HEK293 (cell line): ENCODE results near the gene LPP.

Source experiments
- CTCF ChIA-PET: fragments of 350-600 bp; formaldehyde crosslinking; extraction: SDS; loops from one replicate; lab custom pipeline; 2021; ENCODE audit warnings: antibody characterized with exemption; lab: Yijun Ruan, JAX
- POLR2A ChIA-PET: fragments of 300-600 bp; formaldehyde crosslinking; extraction: SDS; loops from one replicate; lab custom pipeline; 2020; ENCODE audit warnings: antibody characterized with exemption, inconsistent platforms; lab: Yijun Ruan, JAX
- H3K27ac ChIP-seq: fragments of 200-500 bp; sonication (Bioruptor generic); 2 replicates; pipeline ENCODE4 v1.5.1; 2014; ENCODE audit warnings: low read depth, low read length, control low read depth, inconsistent platforms; ENCODE audit errors: extremely low read depth
- H3K36me3 ChIP-seq, 2 experiments: fragments of 200-500 bp in 1 of 2; sonication (Bioruptor generic) in 1 of 2; 1 replicate in 1 of 2; 2 replicates in 1 of 2; pipeline ENCODE4 v1.5.1; 2014 to 2017; ENCODE audit warnings: inconsistent platforms in 2 of 2, low read length in 2 of 2; ENCODE audit not compliant: control insufficient read depth in 2 of 2, insufficient read depth in 1 of 2
- H3K4me1 ChIP-seq: fragments of 200-500 bp; sonication (Bioruptor generic); 2 replicates; pipeline ENCODE4 v1.5.1; 2014; ENCODE audit warnings: mild to moderate bottlenecking, low read length, inconsistent platforms; ENCODE audit not compliant: control insufficient read depth, insufficient read depth
- H3K4me3 ChIP-seq: 2 replicates; pipeline ENCODE4 v1.5.1; 2011; ENCODE audit warnings: low read depth, mild to moderate bottlenecking, control low read depth, low read length, moderate library complexity
- H3K9me3 ChIP-seq: fragments of 200-500 bp; sonication (Bioruptor generic); 2 replicates; pipeline ENCODE4 v1.5.1; 2014; ENCODE audit warnings: low read depth, low read length, inconsistent platforms; ENCODE audit not compliant: control insufficient read depth, insufficient read depth
- BCL11B ChIP-seq: fragments of 450-650 bp; formaldehyde crosslinking; IDR thresholded peaks from 2 replicates; pipeline ENCODE4 v1.5.1; 2016; ENCODE audit warnings: low read depth, missing biosample characterization, missing genetic modification characterization
- HOXC10 ChIP-seq: sonication (generic); formaldehyde crosslinking; IDR thresholded peaks from 2 replicates; pipeline ENCODE4 v1.8.1; 2023; ENCODE audit warnings: mild to moderate bottlenecking, missing genetic modification reagents
- HOXD13 ChIP-seq: sonication (generic); formaldehyde crosslinking; IDR thresholded peaks from 2 replicates; pipeline ENCODE4 v1.8.0; 2022; ENCODE audit warnings: missing genetic modification reagents, borderline replicate concordance
- YY2 ChIP-seq: fragments of 450-650 bp; formaldehyde crosslinking; IDR thresholded peaks from 2 replicates; pipeline ENCODE4 v1.5.1; 2016; ENCODE audit warnings: missing biosample characterization, missing genetic modification characterization
- ZBTB1 ChIP-seq: fragments of 450-650 bp; formaldehyde crosslinking; IDR thresholded peaks from 2 replicates; pipeline ENCODE4 v1.5.1; 2016; ENCODE audit warnings: missing biosample characterization, missing genetic modification characterization
- ZBTB17 ChIP-seq: fragments of 450-650 bp; formaldehyde crosslinking; IDR thresholded peaks from 2 replicates; pipeline ENCODE4 v1.5.1; 2016; ENCODE audit warnings: missing biosample characterization, missing genetic modification characterization
- ZFP3 ChIP-seq: fragments of 450-650 bp; formaldehyde crosslinking; IDR thresholded peaks from 2 replicates; pipeline ENCODE4 v1.5.1; 2016; ENCODE audit warnings: low read depth, missing biosample characterization, missing genetic modification characterization
- ZFP37 ChIP-seq: fragments of 450-650 bp; formaldehyde crosslinking; IDR thresholded peaks from 2 replicates; pipeline ENCODE4 v1.5.1; 2016; ENCODE audit warnings: missing biosample characterization, missing genetic modification characterization
- ZIC2 ChIP-seq: fragments of 450-650 bp; formaldehyde crosslinking; IDR thresholded peaks from 2 replicates; pipeline ENCODE4 v1.5.1; 2016; ENCODE audit warnings: missing biosample characterization, missing genetic modification characterization
- ZNF112 ChIP-seq: fragments of 450-650 bp; formaldehyde crosslinking; IDR thresholded peaks from 2 replicates; pipeline ENCODE4 v1.5.0; 2017; ENCODE audit warnings: missing biosample characterization, missing genetic modification characterization
- ZNF174 ChIP-seq: fragments of 450-650 bp; formaldehyde crosslinking; IDR thresholded peaks from 2 replicates; pipeline ENCODE4 v1.5.0; 2017; ENCODE audit warnings: missing biosample characterization, mild to moderate bottlenecking, missing genetic modification characterization
- ZNF175 ChIP-seq: fragments of 450-650 bp; formaldehyde crosslinking; IDR thresholded peaks from 2 replicates; pipeline ENCODE4 v1.5.1; 2016; ENCODE audit warnings: missing biosample characterization, missing genetic modification characterization
- ZNF184 ChIP-seq: fragments of 450-650 bp; IDR thresholded peaks from 2 replicates; pipeline ENCODE4 v1.5.1; 2018; ENCODE audit warnings: missing biosample characterization, mild to moderate bottlenecking, missing genetic modification characterization
- ZNF24 ChIP-seq: fragments of 450-650 bp; formaldehyde crosslinking; IDR thresholded peaks from 2 replicates; pipeline ENCODE4 v1.5.1; 2016; ENCODE audit warnings: missing biosample characterization, missing genetic modification characterization
- ZNF248 ChIP-seq: fragments of 450-650 bp; formaldehyde crosslinking; IDR thresholded peaks from 2 replicates; pipeline ENCODE4 v1.5.1; 2017; ENCODE audit warnings: missing biosample characterization, missing genetic modification characterization
- ZNF292 ChIP-seq: fragments of 450-650 bp; formaldehyde crosslinking; IDR thresholded peaks from 2 replicates; pipeline ENCODE4 v1.5.1; 2016; ENCODE audit warnings: low read depth, missing biosample characterization, missing genetic modification characterization, borderline replicate concordance
- ZNF335 ChIP-seq: fragments of 450-650 bp; formaldehyde crosslinking; conservative IDR thresholded peaks from 2 replicates; pipeline ENCODE4 v1.5.1; 2016; ENCODE audit warnings: missing biosample characterization, missing genetic modification characterization
- ZNF362 ChIP-seq: fragments of 450-650 bp; formaldehyde crosslinking; IDR thresholded peaks from 2 replicates; pipeline ENCODE4 v1.5.1; 2016; ENCODE audit warnings: missing biosample characterization, missing genetic modification characterization
- ZNF37A ChIP-seq: fragments of 450-650 bp; IDR thresholded peaks from 2 replicates; pipeline ENCODE4 v1.5.1; 2018; ENCODE audit warnings: missing biosample characterization, missing genetic modification characterization
- ZNF391 ChIP-seq: fragments of 450-650 bp; formaldehyde crosslinking; IDR thresholded peaks from 2 replicates; pipeline ENCODE4 v1.5.1; 2016; ENCODE audit warnings: low read depth, missing biosample characterization, missing genetic modification characterization, borderline replicate concordance
- ZNF449 ChIP-seq: fragments of 450-650 bp; formaldehyde crosslinking; IDR thresholded peaks from 2 replicates; pipeline ENCODE4 v1.5.1; 2017; ENCODE audit warnings: missing biosample characterization, mild to moderate bottlenecking, missing genetic modification characterization, moderate library complexity
- ZNF473 ChIP-seq: fragments of 450-650 bp; formaldehyde crosslinking; IDR thresholded peaks from 2 replicates; pipeline ENCODE4 v1.5.1; 2017; ENCODE audit warnings: missing biosample characterization, missing genetic modification characterization
- ZNF48 ChIP-seq: fragments of 450-650 bp; formaldehyde crosslinking; IDR thresholded peaks from 2 replicates; pipeline ENCODE4 v1.5.1; 2016; ENCODE audit warnings: missing biosample characterization, missing genetic modification characterization
- ZNF501 ChIP-seq: fragments of 450-650 bp; formaldehyde crosslinking; IDR thresholded peaks from 2 replicates; pipeline ENCODE4 v1.5.1; 2016; ENCODE audit warnings: missing biosample characterization, missing genetic modification characterization
- ZNF544 ChIP-seq: fragments of 450-650 bp; formaldehyde crosslinking; IDR thresholded peaks from 2 replicates; pipeline ENCODE4 v1.5.0; 2017; ENCODE audit warnings: missing biosample characterization, missing genetic modification characterization
- ZNF558 ChIP-seq: fragments of 450-650 bp; formaldehyde crosslinking; IDR thresholded peaks from 2 replicates; pipeline ENCODE4 v1.5.1; 2016; ENCODE audit warnings: missing biosample characterization, missing genetic modification characterization
- ZNF624 ChIP-seq: fragments of 450-650 bp; formaldehyde crosslinking; IDR thresholded peaks from 2 replicates; pipeline ENCODE4 v1.5.1; 2017; ENCODE audit warnings: missing biosample characterization, missing genetic modification characterization
- ZNF629 ChIP-seq: fragments of 450-650 bp; formaldehyde crosslinking; IDR thresholded peaks from 2 replicates; pipeline ENCODE4 v1.5.1; 2017; ENCODE audit warnings: missing biosample characterization, missing genetic modification characterization
- ZNF654 ChIP-seq: fragments of 450-650 bp; formaldehyde crosslinking; IDR thresholded peaks from 2 replicates; pipeline ENCODE4 v1.5.1; 2016; ENCODE audit warnings: low read depth, missing biosample characterization, missing genetic modification characterization
- ZNF660 ChIP-seq: fragments of 450-650 bp; IDR thresholded peaks from 2 replicates; pipeline ENCODE4 v1.5.1; 2018; ENCODE audit warnings: missing biosample characterization, mild to moderate bottlenecking, missing genetic modification characterization
- ZNF777 ChIP-seq: fragments of 450-650 bp; formaldehyde crosslinking; IDR thresholded peaks from 2 replicates; pipeline ENCODE4 v1.5.1; 2017; ENCODE audit warnings: missing biosample characterization, missing genetic modification characterization, borderline replicate concordance
- ZXDB ChIP-seq: fragments of 450-650 bp; formaldehyde crosslinking; IDR thresholded peaks from 2 replicates; pipeline ENCODE4 v1.5.1; 2016; ENCODE audit warnings: missing biosample characterization, missing genetic modification characterization
- TF ChIP-seq, protein P1 (sequence below): fragments of 450-650 bp; formaldehyde crosslinking; IDR thresholded peaks from 2 replicates; pipeline ENCODE4 v1.5.1; 2017; ENCODE audit warnings: missing biosample characterization, missing genetic modification characterization
- TF ChIP-seq, protein P2 (sequence below): fragments of 450-650 bp; formaldehyde crosslinking; IDR thresholded peaks from 2 replicates; pipeline ENCODE4 v1.5.1; 2017; ENCODE audit warnings: missing biosample characterization, missing genetic modification characterization

The LPP gene

DNA sequence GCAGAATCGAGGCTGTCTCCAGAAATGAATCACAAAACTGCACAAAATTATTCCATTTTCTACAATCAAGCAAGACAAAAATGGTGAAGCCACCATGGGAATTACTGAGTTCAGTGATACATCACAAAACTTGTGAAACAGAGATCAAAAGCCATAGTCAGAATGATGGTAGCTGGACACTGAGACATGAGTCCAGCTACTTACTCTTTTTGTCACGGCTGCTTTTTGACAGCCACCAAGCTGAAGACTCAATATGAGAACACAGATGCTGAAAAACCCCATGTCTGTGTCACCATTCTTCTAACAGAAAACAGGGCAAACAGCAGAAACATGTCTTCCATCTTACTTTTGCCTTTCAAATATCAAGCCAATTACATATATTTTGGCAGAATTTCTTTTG is 237.6 kb downstream of the LPP start:
- POLR2A ChIA-PET = no interaction called here
- CTCF ChIA-PET = no interaction called here
- Histone ChIP-seq H3K36me3 (no peaks in the 10 kb centered on the region), H3K4me3 (no peak overlapping the region), H3K27ac (no peak overlapping the region), H3K9me3 (no peaks in the 10 kb centered on the region), H3K4me1 (no peaks in the 10 kb centered on the region)
- TF ChIP-seq ZFP37 (tag by site-specific recombination) (no peak), ZNF473 (tag by site-specific recombination) (no peak), ZNF184 (no peak), ZNF660 (no peak), YY2 (no peak), ZNF544 (tag by site-specific recombination) (no peak), BCL11B (tag by site-specific recombination) (no peak), ZNF362 (no peak), ZNF248 (tag by site-specific recombination) (no peak), ZNF335 (tag by site-specific recombination) (no peak), ZNF24 (no peak), ZXDB (no peak), ZNF37A (tag by site-specific recombination) (no peak)
- TF ChIP-seq, protein P1, sequence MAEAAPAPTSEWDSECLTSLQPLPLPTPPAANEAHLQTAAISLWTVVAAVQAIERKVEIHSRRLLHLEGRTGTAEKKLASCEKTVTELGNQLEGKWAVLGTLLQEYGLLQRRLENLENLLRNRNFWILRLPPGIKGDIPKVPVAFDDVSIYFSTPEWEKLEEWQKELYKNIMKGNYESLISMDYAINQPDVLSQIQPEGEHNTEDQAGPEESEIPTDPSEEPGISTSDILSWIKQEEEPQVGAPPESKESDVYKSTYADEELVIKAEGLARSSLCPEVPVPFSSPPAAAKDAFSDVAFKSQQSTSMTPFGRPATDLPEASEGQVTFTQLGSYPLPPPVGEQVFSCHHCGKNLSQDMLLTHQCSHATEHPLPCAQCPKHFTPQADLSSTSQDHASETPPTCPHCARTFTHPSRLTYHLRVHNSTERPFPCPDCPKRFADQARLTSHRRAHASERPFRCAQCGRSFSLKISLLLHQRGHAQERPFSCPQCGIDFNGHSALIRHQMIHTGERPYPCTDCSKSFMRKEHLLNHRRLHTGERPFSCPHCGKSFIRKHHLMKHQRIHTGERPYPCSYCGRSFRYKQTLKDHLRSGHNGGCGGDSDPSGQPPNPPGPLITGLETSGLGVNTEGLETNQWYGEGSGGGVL (tag by site-specific recombination) = no peak
- TF ChIP-seq, protein P2, sequence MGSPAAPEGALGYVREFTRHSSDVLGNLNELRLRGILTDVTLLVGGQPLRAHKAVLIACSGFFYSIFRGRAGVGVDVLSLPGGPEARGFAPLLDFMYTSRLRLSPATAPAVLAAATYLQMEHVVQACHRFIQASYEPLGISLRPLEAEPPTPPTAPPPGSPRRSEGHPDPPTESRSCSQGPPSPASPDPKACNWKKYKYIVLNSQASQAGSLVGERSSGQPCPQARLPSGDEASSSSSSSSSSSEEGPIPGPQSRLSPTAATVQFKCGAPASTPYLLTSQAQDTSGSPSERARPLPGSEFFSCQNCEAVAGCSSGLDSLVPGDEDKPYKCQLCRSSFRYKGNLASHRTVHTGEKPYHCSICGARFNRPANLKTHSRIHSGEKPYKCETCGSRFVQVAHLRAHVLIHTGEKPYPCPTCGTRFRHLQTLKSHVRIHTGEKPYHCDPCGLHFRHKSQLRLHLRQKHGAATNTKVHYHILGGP (tag by site-specific recombination) = no peak

- ChIA-PET POLR2A (no interaction called here), CTCF (no interaction called here)
- H3K27ac ChIP-seq = no peak overlapping the region
Observed at GRCh38 chr3:188392076-188392475, 238.1 kb downstream of the LPP start.

More at GRCh38 chr3:188392076-188392475, 238.1 kb downstream of the LPP start:
- Histone ChIP-seq H3K36me3 (no peaks in the 10 kb centered on the region), H3K9me3 (no peaks in the 10 kb centered on the region), H3K4me1 (no peaks in the 10 kb centered on the region), H3K4me3 (no peak overlapping the region)
- TF ChIP-seq ZNF292 (no peak), ZNF449 (tag by site-specific recombination) (no peak), HOXC10 (CRISPR knock-in tag) (no peak), ZNF654 (tag by site-specific recombination) (no peak), ZNF48 (tag by site-specific recombination) (no peak), ZNF777 (tag by site-specific recombination) (no peak), ZFP3 (tag by site-specific recombination) (no peak), ZNF501 (tag by site-specific recombination) (no peak), HOXD13 (CRISPR knock-in tag) (no peak), ZNF391 (tag by site-specific recombination) (no peak), ZNF112 (no peak), ZNF629 (tag by site-specific recombination) (no peak), ZNF175 (tag by site-specific recombination) (no peak), ZIC2 (tag by site-specific recombination) (no peak), ZNF558 (tag by site-specific recombination) (no peak), ZBTB1 (tag by site-specific recombination) (no peak), ZBTB17 (tag by site-specific recombination) (no peak), ZNF174 (tag by site-specific recombination) (no peak), ZNF624 (tag by site-specific recombination) (no peak)
- TF ChIP-seq, all 188 proteins: peak for 0
